Keratinocyte (primary cell): ENCODE measurements around the gene ZNF512B. TPM values are rescaled to one million over a fixed set of nuclear protein-coding genes. Genes with fewer than 3 reads are reported as not detected.

ENCODE experiments used
- DNase-seq: peaks from one replicate; pipeline ENCODE4 v3.0.0-alpha.2; 2011; ENCODE audit warnings: low read depth, missing footprints, low spot score
- FAIRE-seq: peaks from 2 replicates; lab custom pipeline; 2011; peaks lifted over from hg19 to GRCh38; lab: Jason Lieb, UNC
- H2AFZ ChIP-seq: 2 replicates; pipeline ENCODE4 v1.6.0; 2012; ENCODE audit warnings: low read length, control low read depth, inconsistent platforms; ENCODE audit not compliant: control insufficient read depth
- H3K27ac ChIP-seq: 2 replicates; pipeline ENCODE4 v1.5.1; 2011; ENCODE audit warnings: low read length; ENCODE audit not compliant: control insufficient read depth, insufficient read depth
- H3K27me3 ChIP-seq: 3 replicates; pipeline ENCODE4 v1.6.0; 2011; ENCODE audit warnings: low read length; ENCODE audit not compliant: control insufficient read depth, insufficient read depth; ENCODE audit errors: extremely low read depth
- H3K36me3 ChIP-seq, 2 experiments: 2 replicates in 1 of 2; 3 replicates in 1 of 2; pipeline ENCODE4 v1.5.1; 2011; ENCODE audit warnings: low read length in 2 of 2, mild to moderate bottlenecking in 1 of 2; ENCODE audit not compliant: control insufficient read depth in 2 of 2, insufficient read depth in 2 of 2; ENCODE audit errors: extremely low read depth in 1 of 2
- H3K4me1 ChIP-seq: 3 replicates; pipeline ENCODE4 v1.5.1; 2011; ENCODE audit warnings: low read length; ENCODE audit not compliant: control insufficient read depth, insufficient read depth; ENCODE audit errors: extremely low read depth
- H3K4me2 ChIP-seq: 3 replicates; pipeline ENCODE4 v1.6.0; 2011; ENCODE audit warnings: low read depth, low read length; ENCODE audit not compliant: control insufficient read depth, insufficient read depth; ENCODE audit errors: extremely low read depth
- H3K4me3 ChIP-seq, 3 experiments: fragments of 200-600 bp in 1 of 3; sonication (generic) in 1 of 3; 2 replicates in 2 of 3; 3 replicates in 1 of 3; pipeline ENCODE4 v1.5.1; 2011 to 2016; ENCODE audit warnings: low read length in 3 of 3, mild to moderate bottlenecking in 3 of 3, control low read depth in 2 of 3, inconsistent platforms in 1 of 3, low read depth in 1 of 3, mixed read lengths in 1 of 3, mixed run types in 1 of 3, moderate library complexity in 1 of 3; ENCODE audit not compliant: control insufficient read depth in 2 of 3, insufficient read depth in 2 of 3; ENCODE audit errors: extremely low read depth in 1 of 3
- H3K79me2 ChIP-seq: 2 replicates; pipeline ENCODE4 v1.6.0; 2012; ENCODE audit warnings: low read length; ENCODE audit not compliant: control insufficient read depth, insufficient read depth
- H3K9ac ChIP-seq: 3 replicates; pipeline ENCODE4 v1.6.0; 2011; ENCODE audit warnings: low read length; ENCODE audit not compliant: control insufficient read depth, insufficient read depth; ENCODE audit errors: extremely low read depth
- H3K9me1 ChIP-seq: 3 replicates; pipeline ENCODE4 v1.6.0; 2011; ENCODE audit warnings: low read length; ENCODE audit not compliant: control insufficient read depth, insufficient read depth; ENCODE audit errors: extremely low read depth
- H3K9me3 ChIP-seq: 2 replicates; pipeline ENCODE4 v1.5.1; 2012; ENCODE audit warnings: low read depth, low read length; ENCODE audit not compliant: control insufficient read depth
- H4K20me1 ChIP-seq: 3 replicates; pipeline ENCODE4 v1.6.0; 2011; ENCODE audit warnings: low read length; ENCODE audit not compliant: control insufficient read depth, insufficient read depth; ENCODE audit errors: extremely low read depth
- EZH2 ChIP-seq: IDR thresholded peaks from one replicate; pipeline ENCODE4 v1.6.1; 2012; ENCODE audit warnings: inconsistent platforms, mild to moderate bottlenecking, low read length, moderate library complexity
- dilution Hi-C: fragments of 300-500 bp; cut with MboI; formaldehyde crosslinking; loops from one replicate; pipeline ENCODE4 v1.7.0; 2020; ENCODE audit warnings: low sequenced_read_pairs; ENCODE audit not compliant: extremely low pct_ligation_motif_present
- polyA plus RNA-seq, 5 experiments: library from polyadenylated mRNA; depleted of rRNA in 3 of 5; stranded (reverse) in 3 of 5; stranded (forward) in 1 of 5; unstranded in 1 of 5; fragments of >200 nt; gene quantifications; 1 replicate in 1 of 5; 2 replicates in 3 of 5; 3 replicates in 1 of 5; pipeline versions ENCODE4 v1.2.1 to v1.2.3, GENCODE V29; 2011 to 2012; ENCODE audit warnings: missing spikeins in 2 of 5, low read depth in 1 of 5, low replicate concordance in 1 of 5
- TF ChIP-seq, protein P1 (sequence below), 3 experiments: IDR thresholded peaks in 1 of 3; conservative IDR thresholded peaks in 1 of 3; optimal IDR thresholded peaks in 1 of 3; 2 replicates in 2 of 3; 3 replicates in 1 of 3; pipeline versions ENCODE3 to v1.5.1; 2011; ENCODE audit warnings: low read length in 3 of 3, mild to moderate bottlenecking in 3 of 3, moderate library complexity in 2 of 3, control low read depth in 1 of 3, inconsistent platforms in 1 of 3; ENCODE audit not compliant: insufficient read depth in 2 of 3; ENCODE audit errors: extremely low read depth in 1 of 3

Gene ZNF512B
- polyA plus RNA-seq, 1 donor (not counting 4 experiments of a cell fraction or from before 2014, with no cell fraction given): 2.4 TPM

- peak overlapping the region; percentile 75 for H3K9ac ChIP-seq
- peak overlapping the region; percentile 81 for H3K27ac ChIP-seq
- peaks cover 11% of the 10 kb centered on the region for H4K20me1 ChIP-seq
- H3K36me3 ChIP-seq: peaks cover 9 to 23% of the 10 kb centered on the region in 2 experiments
- peak overlapping the region; percentile 33 for H2AFZ ChIP-seq
- H3K4me3 ChIP-seq: peak overlapping the region; percentile 73 to 98 (median 82)
- H3K4me2 ChIP-seq: peak overlapping the region; percentile 88
- H3K4me1 ChIP-seq: peaks cover 26% of the 10 kb centered on the region
- no peaks in the 10 kb centered on the region for H3K27me3 ChIP-seq
- FAIRE-seq: no peak
- H3K9me1 ChIP-seq: no peaks in the 10 kb centered on the region
- dilution Hi-C loops: no loop called here
- H3K9me3 ChIP-seq: no peaks in the 10 kb centered on the region
- TF ChIP-seq, protein P1, sequence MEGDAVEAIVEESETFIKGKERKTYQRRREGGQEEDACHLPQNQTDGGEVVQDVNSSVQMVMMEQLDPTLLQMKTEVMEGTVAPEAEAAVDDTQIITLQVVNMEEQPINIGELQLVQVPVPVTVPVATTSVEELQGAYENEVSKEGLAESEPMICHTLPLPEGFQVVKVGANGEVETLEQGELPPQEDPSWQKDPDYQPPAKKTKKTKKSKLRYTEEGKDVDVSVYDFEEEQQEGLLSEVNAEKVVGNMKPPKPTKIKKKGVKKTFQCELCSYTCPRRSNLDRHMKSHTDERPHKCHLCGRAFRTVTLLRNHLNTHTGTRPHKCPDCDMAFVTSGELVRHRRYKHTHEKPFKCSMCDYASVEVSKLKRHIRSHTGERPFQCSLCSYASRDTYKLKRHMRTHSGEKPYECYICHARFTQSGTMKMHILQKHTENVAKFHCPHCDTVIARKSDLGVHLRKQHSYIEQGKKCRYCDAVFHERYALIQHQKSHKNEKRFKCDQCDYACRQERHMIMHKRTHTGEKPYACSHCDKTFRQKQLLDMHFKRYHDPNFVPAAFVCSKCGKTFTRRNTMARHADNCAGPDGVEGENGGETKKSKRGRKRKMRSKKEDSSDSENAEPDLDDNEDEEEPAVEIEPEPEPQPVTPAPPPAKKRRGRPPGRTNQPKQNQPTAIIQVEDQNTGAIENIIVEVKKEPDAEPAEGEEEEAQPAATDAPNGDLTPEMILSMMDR (optimal IDR thresholded peaks at IDR 0.05 in 1 of 3, IDR thresholded peaks at IDR 0.05 in 1 of 3, conservative IDR thresholded peaks at IDR 0.05 in 1 of 3; ENCODE audit: extremely low read depth in 1 of 3, insufficient read depth in 2 of 3, low read length in 3 of 3): peak in 1 of 3 experiments; percentile 29
- no peak for TF ChIP-seq EZH2
- DNase-seq: no peak
- peaks cover 35% of the 10 kb centered on the region for H3K79me2 ChIP-seq
Observed at GRCh38 chr20:63957004-63957689, 12.6 kb downstream of the ZNF512B start.

DNA sequence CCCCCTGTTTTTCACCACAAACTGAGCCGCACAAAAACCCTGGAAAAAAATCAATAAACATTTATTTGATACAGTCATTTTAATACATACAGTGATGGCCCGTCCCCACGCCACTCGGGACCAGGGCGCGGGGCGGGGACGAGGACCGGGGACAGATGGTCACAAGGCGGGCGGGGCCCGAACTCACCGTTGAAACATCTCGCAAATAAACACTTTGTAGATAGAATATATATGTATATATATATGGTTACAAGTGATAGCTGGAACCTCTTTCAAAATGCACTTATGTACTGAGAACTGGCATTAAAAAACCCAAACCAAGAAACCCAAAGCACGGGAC lies 13.1 kb downstream of the ZNF512B start:
- peaks cover 4 to 18% of the 10 kb centered on the region in 2 experiments for H3K36me3 ChIP-seq
- H3K9me1 ChIP-seq: no peaks in the 10 kb centered on the region
- DNase-seq (no peak), FAIRE-seq (no peak)
- H2AFZ ChIP-seq: no peak overlapping the region
- H3K4me2 ChIP-seq: peak overlapping the region; percentile 88
- dilution Hi-C loops: no loop called here
- peaks cover 40% of the 10 kb centered on the region for H3K79me2 ChIP-seq
- H4K20me1 ChIP-seq: peaks cover 13% of the 10 kb centered on the region
- H3K9ac ChIP-seq: peak overlapping the region; percentile 75
- peak overlapping the region; percentile 73 to 98 (median 82) for H3K4me3 ChIP-seq
- H3K27ac ChIP-seq: peak overlapping the region; percentile 81
- peaks cover 30% of the 10 kb centered on the region for H3K4me1 ChIP-seq
- TF ChIP-seq EZH2: no peak
- TF ChIP-seq, protein P1 (optimal IDR thresholded peaks at IDR 0.05 in 1 of 3, IDR thresholded peaks at IDR 0.05 in 1 of 3, conservative IDR thresholded peaks at IDR 0.05 in 1 of 3; ENCODE audit: extremely low read depth in 1 of 3, insufficient read depth in 2 of 3, low read length in 3 of 3): no peak
- H3K27me3 ChIP-seq: no peaks in the 10 kb centered on the region
- no peaks in the 10 kb centered on the region for H3K9me3 ChIP-seq
